WTC11 (cell line): ENCODE measurements around the gene SLC25A51. TPM values are rescaled to one million over a fixed set of nuclear protein-coding genes. Genes with fewer than 3 reads are reported as not detected.

Experiments
- ATAC-seq: fragments of 200-7000 bp; cut with Tn5 transposase; 2 replicates; pipeline ENCODE4 v1.10.0; 2021; ENCODE audit warnings: mild to moderate bottlenecking, moderate library complexity
- CTCF ChIA-PET: fragments of 300-600 bp; sonication (Branson Sonifier 250); formaldehyde crosslinking; loops from one replicate; lab custom pipeline; 2021; ENCODE audit warnings: antibody characterized with exemption; lab: Charles Lee
- POLR2A ChIA-PET: fragments of 350-600 bp; sonication (Branson Sonifier 250); formaldehyde crosslinking; loops from one replicate; lab custom pipeline; 2021; ENCODE audit warnings: antibody characterized with exemption; lab: Charles Lee
- DNase-seq: peaks from one replicate; pipeline ENCODE4 v3.0.0; 2021; ENCODE audit warnings: low spot score
- H3K27ac Mint-ChIP-seq: 2 replicates; pipeline ENCODE4 v1.8.0; 2021; ENCODE audit warnings: mixed read lengths
- H3K27me3 Mint-ChIP-seq: 2 replicates; pipeline ENCODE4 v1.8.0; 2021; ENCODE audit warnings: low read depth, mild to moderate bottlenecking, moderate library complexity, mixed read lengths
- H3K36me3 Mint-ChIP-seq: 2 replicates; pipeline ENCODE4 v1.8.0; 2021; ENCODE audit warnings: mixed read lengths
- H3K4me1 Mint-ChIP-seq: 2 replicates; pipeline ENCODE4 v1.8.0; 2022; ENCODE audit warnings: mixed read lengths
- H3K4me3 Mint-ChIP-seq: 2 replicates; pipeline ENCODE4 v1.8.0; 2021; ENCODE audit warnings: mild to moderate bottlenecking, moderate library complexity, mixed read lengths
- H3K9me3 Mint-ChIP-seq: 2 replicates; pipeline ENCODE4 v1.8.0; 2021; ENCODE audit warnings: mixed read lengths
- ATF1 ChIP-seq: sonication (generic); formaldehyde crosslinking; IDR thresholded peaks from 2 replicates; pipeline ENCODE4 v1.8.1; 2023; ENCODE audit warnings: mild to moderate bottlenecking, moderate library complexity, missing genetic modification reagents
- CBFB ChIP-seq: sonication (generic); formaldehyde crosslinking; IDR thresholded peaks from 2 replicates; pipeline ENCODE4 v1.8.1; 2022; ENCODE audit warnings: mild to moderate bottlenecking, low read depth, missing genetic modification reagents
- ESRRA ChIP-seq: sonication (generic); formaldehyde crosslinking; IDR thresholded peaks from 2 replicates; pipeline ENCODE4 v1.8.1; 2022; ENCODE audit warnings: mild to moderate bottlenecking, missing genetic modification reagents, borderline replicate concordance
- FOXJ3 ChIP-seq: sonication (generic); formaldehyde crosslinking; IDR thresholded peaks from 2 replicates; pipeline ENCODE4 v1.9.0; 2021; ENCODE audit warnings: missing genetic modification reagents, mild to moderate bottlenecking, borderline replicate concordance
- MYBL2 ChIP-seq: sonication (generic); formaldehyde crosslinking; IDR thresholded peaks from 2 replicates; pipeline ENCODE4 v1.8.1; 2023; ENCODE audit warnings: mild to moderate bottlenecking, moderate library complexity, missing genetic modification reagents
- NFE2L1 ChIP-seq: sonication (generic); formaldehyde crosslinking; IDR thresholded peaks from 2 replicates; pipeline ENCODE4 v1.8.1; 2023; ENCODE audit warnings: missing genetic modification reagents
- RELA ChIP-seq: sonication (generic); formaldehyde crosslinking; IDR thresholded peaks from 2 replicates; pipeline ENCODE4 v1.8.1; 2022; ENCODE audit warnings: missing genetic modification reagents, mild to moderate bottlenecking, borderline replicate concordance
- ZNF138 ChIP-seq: sonication (generic); formaldehyde crosslinking; conservative IDR thresholded peaks from 2 replicates; pipeline ENCODE4 v1.8.1; 2022; ENCODE audit warnings: mild to moderate bottlenecking, moderate library complexity, missing genetic modification reagents
- ZNF416 ChIP-seq: fragments of 250-450 bp; sonication (Bioruptor Pico); IDR thresholded peaks from 2 replicates; pipeline ENCODE4 v1.9.0; 2021; ENCODE audit warnings: mild to moderate bottlenecking, inconsistent platforms
- ZNF423 ChIP-seq: fragments of 250-450 bp; sonication (Bioruptor Pico); IDR thresholded peaks from 2 replicates; pipeline ENCODE4 v2.1.2; 2022; ENCODE audit warnings: mild to moderate bottlenecking, moderate library complexity
- ZNF671 ChIP-seq: fragments of 250-450 bp; sonication (Bioruptor Pico); IDR thresholded peaks from 2 replicates; pipeline ENCODE4 v1.8.0; 2021; ENCODE audit warnings: mild to moderate bottlenecking
- total RNA-seq: library from RNA; stranded (reverse); gene quantifications from 3 replicates; pipeline ENCODE4 v1.2.3, GENCODE V29; 2021
- TF ChIP-seq, protein P1 (sequence below): sonication (generic); formaldehyde crosslinking; IDR thresholded peaks from 2 replicates; pipeline ENCODE4 v1.8.0; 2023; ENCODE audit warnings: missing genetic modification reagents
- TF ChIP-seq, protein P2 (sequence below): sonication (generic); formaldehyde crosslinking; IDR thresholded peaks from 2 replicates; pipeline ENCODE4 v1.8.1; 2023; ENCODE audit warnings: mild to moderate bottlenecking, missing genetic modification reagents, borderline replicate concordance
- TF ChIP-seq, protein P3 (sequence below): sonication (generic); formaldehyde crosslinking; IDR thresholded peaks from 2 replicates; pipeline ENCODE4 v1.8.1; 2023; ENCODE audit warnings: mild to moderate bottlenecking, moderate library complexity, missing genetic modification reagents
- TF ChIP-seq, protein P4 (sequence below): sonication (generic); formaldehyde crosslinking; conservative IDR thresholded peaks from 2 replicates; pipeline ENCODE4 v1.8.1; 2022; ENCODE audit warnings: mild to moderate bottlenecking, missing genetic modification reagents

The SLC25A51 gene
- total RNA-seq, 1 experiment from 2014 or later, result 15.4 TPM

GRCh38 chr9:37929441-37929895, 25.5 kb upstream of the SLC25A51 start:
- Mint-ChIP-seq H3K4me1 (peaks cover 6% of the 10 kb centered on the region), H3K4me3 (no peak overlapping the region), H3K9me3 (no peaks in the 10 kb centered on the region), H3K27me3 (no peaks in the 10 kb centered on the region), H3K36me3 (no peaks in the 10 kb centered on the region), H3K27ac (no peak overlapping the region)
- TF ChIP-seq ZNF423 (CRISPR knock-in tag) (no peak), FOXJ3 (CRISPR knock-in tag) (no peak), ZNF416 (CRISPR knock-in tag) (no peak), ZNF138 (CRISPR knock-in tag) (no peak), MYBL2 (CRISPR knock-in tag) (no peak)
- TF ChIP-seq, protein P1, sequence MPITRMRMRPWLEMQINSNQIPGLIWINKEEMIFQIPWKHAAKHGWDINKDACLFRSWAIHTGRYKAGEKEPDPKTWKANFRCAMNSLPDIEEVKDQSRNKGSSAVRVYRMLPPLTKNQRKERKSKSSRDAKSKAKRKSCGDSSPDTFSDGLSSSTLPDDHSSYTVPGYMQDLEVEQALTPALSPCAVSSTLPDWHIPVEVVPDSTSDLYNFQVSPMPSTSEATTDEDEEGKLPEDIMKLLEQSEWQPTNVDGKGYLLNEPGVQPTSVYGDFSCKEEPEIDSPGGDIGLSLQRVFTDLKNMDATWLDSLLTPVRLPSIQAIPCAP (CRISPR knock-in tag), result no peak
- TF ChIP-seq, protein P2, sequence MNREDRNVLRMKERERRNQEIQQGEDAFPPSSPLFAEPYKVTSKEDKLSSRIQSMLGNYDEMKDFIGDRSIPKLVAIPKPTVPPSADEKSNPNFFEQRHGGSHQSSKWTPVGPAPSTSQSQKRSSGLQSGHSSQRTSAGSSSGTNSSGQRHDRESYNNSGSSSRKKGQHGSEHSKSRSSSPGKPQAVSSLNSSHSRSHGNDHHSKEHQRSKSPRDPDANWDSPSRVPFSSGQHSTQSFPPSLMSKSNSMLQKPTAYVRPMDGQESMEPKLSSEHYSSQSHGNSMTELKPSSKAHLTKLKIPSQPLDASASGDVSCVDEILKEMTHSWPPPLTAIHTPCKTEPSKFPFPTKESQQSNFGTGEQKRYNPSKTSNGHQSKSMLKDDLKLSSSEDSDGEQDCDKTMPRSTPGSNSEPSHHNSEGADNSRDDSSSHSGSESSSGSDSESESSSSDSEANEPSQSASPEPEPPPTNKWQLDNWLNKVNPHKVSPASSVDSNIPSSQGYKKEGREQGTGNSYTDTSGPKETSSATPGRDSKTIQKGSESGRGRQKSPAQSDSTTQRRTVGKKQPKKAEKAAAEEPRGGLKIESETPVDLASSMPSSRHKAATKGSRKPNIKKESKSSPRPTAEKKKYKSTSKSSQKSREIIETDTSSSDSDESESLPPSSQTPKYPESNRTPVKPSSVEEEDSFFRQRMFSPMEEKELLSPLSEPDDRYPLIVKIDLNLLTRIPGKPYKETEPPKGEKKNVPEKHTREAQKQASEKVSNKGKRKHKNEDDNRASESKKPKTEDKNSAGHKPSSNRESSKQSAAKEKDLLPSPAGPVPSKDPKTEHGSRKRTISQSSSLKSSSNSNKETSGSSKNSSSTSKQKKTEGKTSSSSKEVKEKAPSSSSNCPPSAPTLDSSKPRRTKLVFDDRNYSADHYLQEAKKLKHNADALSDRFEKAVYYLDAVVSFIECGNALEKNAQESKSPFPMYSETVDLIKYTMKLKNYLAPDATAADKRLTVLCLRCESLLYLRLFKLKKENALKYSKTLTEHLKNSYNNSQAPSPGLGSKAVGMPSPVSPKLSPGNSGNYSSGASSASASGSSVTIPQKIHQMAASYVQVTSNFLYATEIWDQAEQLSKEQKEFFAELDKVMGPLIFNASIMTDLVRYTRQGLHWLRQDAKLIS (CRISPR knock-in tag), result no peak
- no peak for ATAC-seq
- CTCF ChIA-PET, result interaction anchor here (0.6 to 1.0 kb wide), 2 partner anchors 12 to 16 kb away, joined by 3 read pairs; no protein-coding TSS in a partner anchor
- POLR2A ChIA-PET, result no interaction called here
- DNase-seq, result no peak

GRCh38 chr9:37928552-37929430, 24.9 kb upstream of the SLC25A51 start:
- Mint-ChIP-seq H3K27ac (peak overlapping the region; percentile 41; the same call in 1 of the 2 replicates), H3K4me3 (no peak overlapping the region), H3K4me1 (peaks cover 12% of the 10 kb centered on the region), H3K36me3 (no peaks in the 10 kb centered on the region), H3K27me3 (no peaks in the 10 kb centered on the region), H3K9me3 (no peaks in the 10 kb centered on the region)
- CTCF ChIA-PET, result interaction anchor here (0.6 to 1.3 kb wide), 3 partner anchors 13 to 15 kb away, joined by 3 read pairs; no protein-coding TSS in a partner anchor
- POLR2A ChIA-PET, result no interaction called here
- no peak for TF ChIP-seq ZNF416 (CRISPR knock-in tag)
- no peak for TF ChIP-seq ATF1 (CRISPR knock-in tag)
- TF ChIP-seq CBFB, result no peak
- no peak for TF ChIP-seq ZNF671 (CRISPR knock-in tag)
- TF ChIP-seq ESRRA (CRISPR knock-in tag), result no peak
- TF ChIP-seq RELA, result no peak
- TF ChIP-seq NFE2L1 (CRISPR knock-in tag), result no peak
- TF ChIP-seq, protein P3, sequence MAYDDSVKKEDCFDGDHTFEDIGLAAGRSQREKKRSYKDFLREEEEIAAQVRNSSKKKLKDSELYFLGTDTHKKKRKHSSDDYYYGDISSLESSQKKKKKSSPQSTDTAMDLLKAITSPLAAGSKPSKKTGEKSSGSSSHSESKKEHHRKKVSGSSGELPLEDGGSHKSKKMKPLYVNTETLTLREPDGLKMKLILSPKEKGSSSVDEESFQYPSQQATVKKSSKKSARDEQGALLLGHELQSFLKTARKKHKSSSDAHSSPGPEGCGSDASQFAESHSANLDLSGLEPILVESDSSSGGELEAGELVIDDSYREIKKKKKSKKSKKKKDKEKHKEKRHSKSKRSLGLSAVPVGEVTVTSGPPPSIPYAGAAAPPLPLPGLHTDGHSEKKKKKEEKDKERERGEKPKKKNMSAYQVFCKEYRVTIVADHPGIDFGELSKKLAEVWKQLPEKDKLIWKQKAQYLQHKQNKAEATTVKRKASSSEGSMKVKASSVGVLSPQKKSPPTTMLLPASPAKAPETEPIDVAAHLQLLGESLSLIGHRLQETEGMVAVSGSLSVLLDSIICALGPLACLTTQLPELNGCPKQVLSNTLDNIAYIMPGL (CRISPR knock-in tag), result no peak
- TF ChIP-seq, protein P4, sequence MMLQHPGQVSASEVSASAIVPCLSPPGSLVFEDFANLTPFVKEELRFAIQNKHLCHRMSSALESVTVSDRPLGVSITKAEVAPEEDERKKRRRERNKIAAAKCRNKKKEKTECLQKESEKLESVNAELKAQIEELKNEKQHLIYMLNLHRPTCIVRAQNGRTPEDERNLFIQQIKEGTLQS, result no peak
- ATAC-seq, result no peak
- DNase-seq, result no peak
